ENCODE data around the gene ACVR1.
A peak's percentile ranks its signal among the peaks of the same experiment; 100 is the strongest.

Gene ACVR1

DNA sequence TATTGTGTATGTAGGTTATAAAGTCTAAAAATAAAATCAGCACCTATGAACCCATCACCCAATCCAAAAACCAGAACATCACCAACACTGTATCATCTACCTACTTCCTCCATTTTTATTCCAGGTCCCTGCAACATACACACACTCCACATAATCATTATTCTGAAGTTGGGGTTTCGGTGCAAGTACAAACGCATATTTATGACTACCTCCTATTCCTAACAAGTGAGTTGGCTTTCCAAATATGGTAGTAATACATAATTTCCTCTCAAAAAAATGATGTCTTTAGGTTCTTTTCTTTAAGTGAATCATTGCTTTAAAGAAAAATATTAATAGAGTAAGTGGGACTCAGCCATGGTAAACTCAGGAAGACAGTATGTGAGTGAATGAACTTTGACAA lies 3.3 kb downstream of the ACVR1 start:
- Histone ChIP-seq H3K27me3 (ENCODE audit: insufficient read depth, poor library complexity, severe bottlenecking) (no peaks in the 10 kb centered on the region), H3K27ac (ENCODE audit: poor library complexity, severe bottlenecking) (peak overlapping the region; percentile 19), H3K4me1 (ENCODE audit: insufficient read depth, poor library complexity, severe bottlenecking) (peaks cover 23% of the 10 kb centered on the region), H3K9me3 (ENCODE audit: severe bottlenecking) (no peaks in the 10 kb centered on the region), H3K36me3 (ENCODE audit: low read depth) (peaks cover 6% of the 10 kb centered on the region; the same call in 1 of the 2 replicates), H3K4me3 (ENCODE audit: severe bottlenecking) (no peak overlapping the region)
- ATAC-seq (ENCODE audit: low read depth) (peak; percentile 15; the same call in 2 of the 3 replicates), DNase-seq (ENCODE audit: low spot score) (no peak)
- TF ChIP-seq, protein P1, sequence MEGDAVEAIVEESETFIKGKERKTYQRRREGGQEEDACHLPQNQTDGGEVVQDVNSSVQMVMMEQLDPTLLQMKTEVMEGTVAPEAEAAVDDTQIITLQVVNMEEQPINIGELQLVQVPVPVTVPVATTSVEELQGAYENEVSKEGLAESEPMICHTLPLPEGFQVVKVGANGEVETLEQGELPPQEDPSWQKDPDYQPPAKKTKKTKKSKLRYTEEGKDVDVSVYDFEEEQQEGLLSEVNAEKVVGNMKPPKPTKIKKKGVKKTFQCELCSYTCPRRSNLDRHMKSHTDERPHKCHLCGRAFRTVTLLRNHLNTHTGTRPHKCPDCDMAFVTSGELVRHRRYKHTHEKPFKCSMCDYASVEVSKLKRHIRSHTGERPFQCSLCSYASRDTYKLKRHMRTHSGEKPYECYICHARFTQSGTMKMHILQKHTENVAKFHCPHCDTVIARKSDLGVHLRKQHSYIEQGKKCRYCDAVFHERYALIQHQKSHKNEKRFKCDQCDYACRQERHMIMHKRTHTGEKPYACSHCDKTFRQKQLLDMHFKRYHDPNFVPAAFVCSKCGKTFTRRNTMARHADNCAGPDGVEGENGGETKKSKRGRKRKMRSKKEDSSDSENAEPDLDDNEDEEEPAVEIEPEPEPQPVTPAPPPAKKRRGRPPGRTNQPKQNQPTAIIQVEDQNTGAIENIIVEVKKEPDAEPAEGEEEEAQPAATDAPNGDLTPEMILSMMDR (IDR thresholded peaks at IDR 0.05; ENCODE audit: poor library complexity, severe bottlenecking), result no peak

DNA sequence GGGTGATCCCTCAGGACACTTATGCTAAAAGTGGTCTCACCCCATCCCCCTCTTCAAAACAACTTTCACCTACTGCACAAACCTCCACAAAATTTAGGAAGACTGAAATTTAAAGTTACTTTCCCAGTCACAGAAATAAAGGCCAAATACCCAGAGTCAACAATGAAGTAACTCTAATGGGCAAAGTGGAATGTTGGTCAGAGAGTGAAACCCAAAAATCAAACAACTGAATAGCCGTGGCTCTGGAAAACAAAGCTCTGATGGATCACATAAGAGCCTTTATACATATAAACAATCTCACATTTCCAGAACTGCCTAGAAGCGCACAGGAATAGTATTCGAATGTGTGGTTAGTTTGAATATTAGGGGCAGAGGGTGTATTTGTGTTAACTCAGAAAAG lies 4.7 kb downstream of the ACVR1 start:
- H3K4me1 ChIP-seq (ENCODE audit: insufficient read depth, poor library complexity, severe bottlenecking), result peaks cover 25% of the 10 kb centered on the region
- DNase-seq (ENCODE audit: low spot score) (no peak), ATAC-seq (ENCODE audit: low read depth) (no peak)
- no peak overlapping the region for H3K27ac ChIP-seq (ENCODE audit: poor library complexity, severe bottlenecking)
- H3K4me3 ChIP-seq (ENCODE audit: severe bottlenecking), result no peak overlapping the region
- no peaks in the 10 kb centered on the region for H3K27me3 ChIP-seq (ENCODE audit: insufficient read depth, poor library complexity, severe bottlenecking)
- no peaks in the 10 kb centered on the region for H3K9me3 ChIP-seq (ENCODE audit: severe bottlenecking)
- peaks cover 6% of the 10 kb centered on the region; the same call in 1 of the 2 replicates for H3K36me3 ChIP-seq (ENCODE audit: low read depth)
- TF ChIP-seq, protein P1 (IDR thresholded peaks at IDR 0.05; ENCODE audit: poor library complexity, severe bottlenecking), result no peak

DNA sequence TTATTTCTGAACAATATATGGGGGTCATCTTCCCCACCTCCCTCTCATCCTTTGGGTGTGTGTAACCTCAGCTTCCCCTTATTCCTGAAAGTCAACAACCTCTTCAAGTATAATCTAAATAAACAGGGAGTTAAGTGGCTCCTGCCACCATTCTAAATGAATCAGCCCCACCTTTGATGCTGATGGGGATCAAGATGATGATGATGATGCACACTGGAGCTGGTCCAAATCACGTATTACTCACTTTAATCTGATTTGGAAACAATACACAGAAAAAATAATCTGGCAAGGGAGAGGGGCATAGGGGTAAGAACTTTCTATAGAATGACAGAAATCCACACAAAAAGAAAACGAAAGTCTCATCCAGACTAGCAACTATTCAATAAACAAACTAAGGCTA lies 7.1 kb downstream of the ACVR1 start:
- TF ChIP-seq, protein P1 (IDR thresholded peaks at IDR 0.05; ENCODE audit: poor library complexity, severe bottlenecking), result no peak
- H3K4me3 ChIP-seq (ENCODE audit: severe bottlenecking), result no peak overlapping the region
- ATAC-seq (ENCODE audit: low read depth) (no peak), DNase-seq (ENCODE audit: low spot score) (no peak)
- H3K27ac ChIP-seq (ENCODE audit: poor library complexity, severe bottlenecking), result no peak overlapping the region
- peaks cover 22% of the 10 kb centered on the region for H3K4me1 ChIP-seq (ENCODE audit: insufficient read depth, poor library complexity, severe bottlenecking)
- H3K27me3 ChIP-seq (ENCODE audit: insufficient read depth, poor library complexity, severe bottlenecking), result no peaks in the 10 kb centered on the region
- H3K9me3 ChIP-seq (ENCODE audit: severe bottlenecking), result no peaks in the 10 kb centered on the region
- H3K36me3 ChIP-seq (ENCODE audit: low read depth), result peaks cover 6% of the 10 kb centered on the region; the same call in 1 of the 2 replicates

DNA sequence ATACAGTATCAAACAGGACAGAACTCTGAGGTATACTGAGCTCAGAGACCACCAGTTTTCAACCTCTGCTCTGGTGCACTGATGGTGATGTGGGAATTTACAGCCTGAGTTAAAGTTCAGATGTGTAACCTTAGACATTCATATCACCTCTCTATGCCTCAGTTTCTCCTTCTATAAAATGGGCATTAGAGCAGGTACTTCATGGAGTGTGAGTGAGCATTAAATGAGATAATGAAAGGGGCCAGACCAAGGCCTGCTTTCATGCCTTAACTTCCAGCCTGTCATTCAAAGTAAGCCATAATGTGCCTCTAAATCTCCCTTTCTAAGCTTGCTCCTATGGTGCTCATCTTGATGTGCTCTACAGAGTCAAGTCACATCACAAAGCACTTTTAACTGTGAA lies 8.4 kb downstream of the ACVR1 start:
- ATAC-seq (ENCODE audit: low read depth) (no peak), DNase-seq (ENCODE audit: low spot score) (no peak)
- peaks cover 4% of the 10 kb centered on the region; the same call in 1 of the 2 replicates for H3K36me3 ChIP-seq (ENCODE audit: low read depth)
- TF ChIP-seq, protein P1 (IDR thresholded peaks at IDR 0.05; ENCODE audit: poor library complexity, severe bottlenecking), result no peak
- H3K27me3 ChIP-seq (ENCODE audit: insufficient read depth, poor library complexity, severe bottlenecking), result no peaks in the 10 kb centered on the region
- no peaks in the 10 kb centered on the region for H3K9me3 ChIP-seq (ENCODE audit: severe bottlenecking)
- H3K27ac ChIP-seq (ENCODE audit: poor library complexity, severe bottlenecking), result no peak overlapping the region
- H3K4me3 ChIP-seq (ENCODE audit: severe bottlenecking), result no peak overlapping the region
- peaks cover 10% of the 10 kb centered on the region for H3K4me1 ChIP-seq (ENCODE audit: insufficient read depth, poor library complexity, severe bottlenecking)
